SKM-1 treated with dmso at 0.1 percent for 144 hours (cell line): ENCODE measurements around the gene DHX35.

Experiments used
- DNase-seq: peaks from one replicate; lab custom pipeline; 2025; ENCODE audit not compliant: unreplicated experiment; lab: John Stamatoyannopoulos, UW

Gene DHX35

GRCh38 chr20:39052676-39053075, 90.5 kb downstream of the DHX35 start:
- no peak for DNase-seq

- no peak for DNase-seq
Observed at GRCh38 chr20:39057143-39057542, 95.0 kb downstream of the DHX35 start.

GRCh38 chr20:39057911-39058310, 95.8 kb downstream of the DHX35 start:
- DNase-seq, result no peak

- no peak for DNase-seq
Observed at GRCh38 chr20:39059036-39059435, 96.9 kb downstream of the DHX35 start.

GRCh38 chr20:39066471-39067242, 104.5 kb downstream of the DHX35 start:
- DNase-seq, result no peak

- no peak for DNase-seq
Observed at GRCh38 chr20:39067526-39068216, 105.5 kb downstream of the DHX35 start.

GRCh38 chr20:39069976-39070375, 107.8 kb downstream of the DHX35 start:
- no peak for DNase-seq

- no peak for DNase-seq
Observed at GRCh38 chr20:39070484-39071231, 108.5 kb downstream of the DHX35 start.

GRCh38 chr20:39072132-39072531, 110.0 kb downstream of the DHX35 start:
- no peak for DNase-seq

GRCh38 chr20:39072653-39073052, 110.5 kb downstream of the DHX35 start:
- no peak for DNase-seq

- no peak for DNase-seq
Observed at GRCh38 chr20:39075731-39076130, 113.6 kb downstream of the DHX35 start.

GRCh38 chr20:39076958-39077357, 114.8 kb downstream of the DHX35 start:
- no peak for DNase-seq

- no peak for DNase-seq
Observed at GRCh38 chr20:39080326-39080725, 118.2 kb downstream of the DHX35 start.

GRCh38 chr20:39081255-39081654, 119.1 kb downstream of the DHX35 start:
- peak; percentile 34 for DNase-seq

- no peak for DNase-seq
Observed at GRCh38 chr20:39082622-39083398, 120.7 kb downstream of the DHX35 start.

- DNase-seq, result no peak
Observed at GRCh38 chr20:39083761-39084160, 121.6 kb downstream of the DHX35 start.

- no peak for DNase-seq
Observed at GRCh38 chr20:39089029-39089428, 126.9 kb downstream of the DHX35 start.
